Measurements from ENCODE around the gene ADRM1.

The ADRM1 gene

GRCh38 chr20:62330576-62331317, 27.9 kb downstream of the ADRM1 start:
- Histone ChIP-seq H3K9me3 (ENCODE audit: low read length) (no peaks in the 10 kb centered on the region), H3K36me3 (ENCODE audit: insufficient read depth, low read length) (no peaks in the 10 kb centered on the region; the same call in 1 of the 2 replicates), H3K27ac (ENCODE audit: low read depth, low read length, poor library complexity, severe bottlenecking) (no peak overlapping the region), H3K4me1 (ENCODE audit: insufficient read depth, low read length, severe bottlenecking) (peaks cover 6% of the 10 kb centered on the region), H3K9me2 (ENCODE audit: low read depth, low read length) (no peaks in the 10 kb centered on the region), H3K27me3 (ENCODE audit: insufficient read depth, low read length) (0 out of 2 replicates have a peak, but pooled peaks cover 6% of the 10 kb centered on the region), H3K9ac (ENCODE audit: low read length) (no peak overlapping the region), H3K79me2 (ENCODE audit: insufficient read depth, low read length) (no peaks in the 10 kb centered on the region), H3K4me3 (ENCODE audit: low read depth, low read length, poor library complexity, severe bottlenecking) (no peak overlapping the region), H3K4me2 (ENCODE audit: low read length) (no peak overlapping the region), H2AFZ (ENCODE audit: low read length) (no peak overlapping the region), H3F3A (ENCODE audit: insufficient read depth, low read length) (no peaks in the 10 kb centered on the region), H4K20me1 (ENCODE audit: insufficient read depth, low read length) (no peaks in the 10 kb centered on the region)
- TF ChIP-seq CTCF (IDR thresholded peaks at IDR 0.05; ENCODE audit: low read length) (no peak), EZH2 (IDR thresholded peaks at IDR 0.05; ENCODE audit: borderline replicate concordance, low read length) (no peak)

- peaks cover 8% of the 10 kb centered on the region for H3K4me1 ChIP-seq (ENCODE audit: insufficient read depth, low read length, severe bottlenecking)
- H3K27me3 ChIP-seq (ENCODE audit: insufficient read depth, low read length) = 0 out of 2 replicates have a peak, but pooled peaks cover 6% of the 10 kb centered on the region
- no peaks in the 10 kb centered on the region for H3F3A ChIP-seq (ENCODE audit: insufficient read depth, low read length)
- no peak overlapping the region for H3K9ac ChIP-seq (ENCODE audit: low read length)
- no peaks in the 10 kb centered on the region for H3K79me2 ChIP-seq (ENCODE audit: insufficient read depth, low read length)
- H3K9me3 ChIP-seq (ENCODE audit: low read length) = no peaks in the 10 kb centered on the region
- H3K27ac ChIP-seq (ENCODE audit: low read depth, low read length, poor library complexity, severe bottlenecking) = no peak overlapping the region
- H4K20me1 ChIP-seq (ENCODE audit: insufficient read depth, low read length) = no peaks in the 10 kb centered on the region
- TF ChIP-seq EZH2 (IDR thresholded peaks at IDR 0.05; ENCODE audit: borderline replicate concordance, low read length) = no peak
- no peak for TF ChIP-seq CTCF (IDR thresholded peaks at IDR 0.05; ENCODE audit: low read length)
- no peak overlapping the region for H2AFZ ChIP-seq (ENCODE audit: low read length)
- H3K9me2 ChIP-seq (ENCODE audit: low read depth, low read length) = no peaks in the 10 kb centered on the region
- no peak overlapping the region for H3K4me3 ChIP-seq (ENCODE audit: low read depth, low read length, poor library complexity, severe bottlenecking)
- H3K4me2 ChIP-seq (ENCODE audit: low read length) = no peak overlapping the region
- no peaks in the 10 kb centered on the region for H3K36me3 ChIP-seq (ENCODE audit: insufficient read depth, low read length)
Measured at GRCh38 chr20:62331347-62331746, 28.6 kb downstream of the ADRM1 start.

- no peak overlapping the region for H3K27ac ChIP-seq (ENCODE audit: low read depth, low read length, poor library complexity, severe bottlenecking)
- no peaks in the 10 kb centered on the region for H3K36me3 ChIP-seq (ENCODE audit: insufficient read depth, low read length)
Measured at GRCh38 chr20:62332421-62332820, 29.6 kb downstream of the ADRM1 start.

More at GRCh38 chr20:62332421-62332820, 29.6 kb downstream of the ADRM1 start:
- Histone ChIP-seq H3K27me3 (ENCODE audit: insufficient read depth, low read length) (0 out of 2 replicates have a peak, but pooled peaks cover 4% of the 10 kb centered on the region), H3K9ac (ENCODE audit: low read length) (no peak overlapping the region), H3K4me2 (ENCODE audit: low read length) (no peak overlapping the region), H3K4me1 (ENCODE audit: insufficient read depth, low read length, severe bottlenecking) (peaks cover 17% of the 10 kb centered on the region), H3K9me2 (ENCODE audit: low read depth, low read length) (no peaks in the 10 kb centered on the region), H2AFZ (ENCODE audit: low read length) (no peak overlapping the region), H3K4me3 (ENCODE audit: low read depth, low read length, poor library complexity, severe bottlenecking) (no peak overlapping the region), H3F3A (ENCODE audit: insufficient read depth, low read length) (no peaks in the 10 kb centered on the region), H3K79me2 (ENCODE audit: insufficient read depth, low read length) (no peaks in the 10 kb centered on the region), H3K9me3 (ENCODE audit: low read length) (no peaks in the 10 kb centered on the region), H4K20me1 (ENCODE audit: insufficient read depth, low read length) (no peaks in the 10 kb centered on the region)
- no peak for TF ChIP-seq EZH2 (IDR thresholded peaks at IDR 0.05; ENCODE audit: borderline replicate concordance, low read length)
- no peak for TF ChIP-seq CTCF (IDR thresholded peaks at IDR 0.05; ENCODE audit: low read length)
